HepG2 (cell line): ENCODE data around the gene NOTO. TPM values are rescaled to one million over a fixed set of nuclear protein-coding genes. Genes with fewer than 3 reads are reported as not detected.

ENCODE experiments used
- DZIP1 ChIP-seq: sonication (generic); formaldehyde crosslinking; IDR thresholded peaks from 2 replicates; pipeline ENCODE4 v1.5.0; 2020; ENCODE audit warnings: mild to moderate bottlenecking, missing genetic modification reagents
- GLI4 ChIP-seq: sonication (generic); formaldehyde crosslinking; IDR thresholded peaks from 2 replicates; pipeline ENCODE4 v1.5.1; 2020; ENCODE audit warnings: missing genetic modification reagents, mild to moderate bottlenecking, moderate library complexity, borderline replicate concordance
- MYNN ChIP-seq: sonication (generic); formaldehyde crosslinking; IDR thresholded peaks from 2 replicates; pipeline ENCODE4 v1.4.0; 2020; ENCODE audit warnings: mild to moderate bottlenecking, low read depth, missing genetic modification reagents
- PTBP1 ChIP-seq: fragments of 200-400 bp; formaldehyde crosslinking; IDR thresholded peaks from 2 replicates; pipeline ENCODE4 v1.6.1; 2018; ENCODE audit warnings: low read length, low read depth; ENCODE audit not compliant: poor library complexity, severe bottlenecking
- ZNF501 ChIP-seq: sonication (generic); formaldehyde crosslinking; IDR thresholded peaks from 2 replicates; pipeline ENCODE4 v1.5.1; 2020; ENCODE audit warnings: mild to moderate bottlenecking, moderate library complexity, missing genetic modification reagents
- polyA plus RNA-seq, 8 experiments: library from polyadenylated mRNA; depleted of rRNA in 3 of 8; stranded (reverse) in 7 of 8; unstranded in 1 of 8; fragments of >200 nt; fragmentation: Illumina TruSeq in 4 of 8; extraction: Trizol in 4 of 8; gene quantifications; 2 replicates each; pipeline versions ENCODE4 v1.2.1 to v1.2.3, GENCODE V29; 2011 to 2016; ENCODE audit warnings: low read depth in 4 of 8, missing spikeins in 1 of 8, mixed read lengths in 1 of 8; ENCODE audit not compliant: insufficient read depth in 1 of 8
- total RNA-seq, 5 experiments: library from RNA; depleted of rRNA; stranded (reverse); fragments of >200 nt; fragmentation: Illumina TruSeq; extraction: Trizol; gene quantifications; 2 replicates each; pipeline ENCODE4 v1.2.3, GENCODE V29; 2016; ENCODE audit warnings: low read depth in 1 of 5
- TF ChIP-seq, protein P1 (sequence below): sonication (generic); formaldehyde crosslinking; IDR thresholded peaks from 2 replicates; pipeline ENCODE4 v1.4.0; 2020; ENCODE audit warnings: missing genetic modification reagents
- TF ChIP-seq, protein P2 (sequence below): sonication (generic); formaldehyde crosslinking; IDR thresholded peaks from 2 replicates; pipeline ENCODE4 v1.8.1; 2022; ENCODE audit warnings: mild to moderate bottlenecking, missing genetic modification reagents
- TF ChIP-seq, protein P3 (sequence below): sonication (generic); formaldehyde crosslinking; IDR thresholded peaks from 2 replicates; pipeline ENCODE4 v1.5.1; 2020; ENCODE audit warnings: mild to moderate bottlenecking, missing genetic modification reagents, moderate library complexity
- TF ChIP-seq, protein P4 (sequence below): sonication (generic); formaldehyde crosslinking; IDR thresholded peaks from 2 replicates; pipeline ENCODE4 v1.4.0; 2020; ENCODE audit warnings: mild to moderate bottlenecking, missing genetic modification reagents
- TF ChIP-seq, protein P5 (sequence below): sonication (generic); formaldehyde crosslinking; IDR thresholded peaks from 2 replicates; pipeline ENCODE4 v1.5.0; 2020; ENCODE audit warnings: mild to moderate bottlenecking, missing genetic modification reagents, borderline replicate concordance

Gene NOTO
- total and polyA plus RNA-seq, 2 of the 13 experiments (the other 11 are each of a cell fraction or from before 2014, with no cell fraction given): not detected

GRCh38 chr2:73177645-73178255 is 24.6 kb upstream of the NOTO start (continued):
- TF ChIP-seq, protein P1, sequence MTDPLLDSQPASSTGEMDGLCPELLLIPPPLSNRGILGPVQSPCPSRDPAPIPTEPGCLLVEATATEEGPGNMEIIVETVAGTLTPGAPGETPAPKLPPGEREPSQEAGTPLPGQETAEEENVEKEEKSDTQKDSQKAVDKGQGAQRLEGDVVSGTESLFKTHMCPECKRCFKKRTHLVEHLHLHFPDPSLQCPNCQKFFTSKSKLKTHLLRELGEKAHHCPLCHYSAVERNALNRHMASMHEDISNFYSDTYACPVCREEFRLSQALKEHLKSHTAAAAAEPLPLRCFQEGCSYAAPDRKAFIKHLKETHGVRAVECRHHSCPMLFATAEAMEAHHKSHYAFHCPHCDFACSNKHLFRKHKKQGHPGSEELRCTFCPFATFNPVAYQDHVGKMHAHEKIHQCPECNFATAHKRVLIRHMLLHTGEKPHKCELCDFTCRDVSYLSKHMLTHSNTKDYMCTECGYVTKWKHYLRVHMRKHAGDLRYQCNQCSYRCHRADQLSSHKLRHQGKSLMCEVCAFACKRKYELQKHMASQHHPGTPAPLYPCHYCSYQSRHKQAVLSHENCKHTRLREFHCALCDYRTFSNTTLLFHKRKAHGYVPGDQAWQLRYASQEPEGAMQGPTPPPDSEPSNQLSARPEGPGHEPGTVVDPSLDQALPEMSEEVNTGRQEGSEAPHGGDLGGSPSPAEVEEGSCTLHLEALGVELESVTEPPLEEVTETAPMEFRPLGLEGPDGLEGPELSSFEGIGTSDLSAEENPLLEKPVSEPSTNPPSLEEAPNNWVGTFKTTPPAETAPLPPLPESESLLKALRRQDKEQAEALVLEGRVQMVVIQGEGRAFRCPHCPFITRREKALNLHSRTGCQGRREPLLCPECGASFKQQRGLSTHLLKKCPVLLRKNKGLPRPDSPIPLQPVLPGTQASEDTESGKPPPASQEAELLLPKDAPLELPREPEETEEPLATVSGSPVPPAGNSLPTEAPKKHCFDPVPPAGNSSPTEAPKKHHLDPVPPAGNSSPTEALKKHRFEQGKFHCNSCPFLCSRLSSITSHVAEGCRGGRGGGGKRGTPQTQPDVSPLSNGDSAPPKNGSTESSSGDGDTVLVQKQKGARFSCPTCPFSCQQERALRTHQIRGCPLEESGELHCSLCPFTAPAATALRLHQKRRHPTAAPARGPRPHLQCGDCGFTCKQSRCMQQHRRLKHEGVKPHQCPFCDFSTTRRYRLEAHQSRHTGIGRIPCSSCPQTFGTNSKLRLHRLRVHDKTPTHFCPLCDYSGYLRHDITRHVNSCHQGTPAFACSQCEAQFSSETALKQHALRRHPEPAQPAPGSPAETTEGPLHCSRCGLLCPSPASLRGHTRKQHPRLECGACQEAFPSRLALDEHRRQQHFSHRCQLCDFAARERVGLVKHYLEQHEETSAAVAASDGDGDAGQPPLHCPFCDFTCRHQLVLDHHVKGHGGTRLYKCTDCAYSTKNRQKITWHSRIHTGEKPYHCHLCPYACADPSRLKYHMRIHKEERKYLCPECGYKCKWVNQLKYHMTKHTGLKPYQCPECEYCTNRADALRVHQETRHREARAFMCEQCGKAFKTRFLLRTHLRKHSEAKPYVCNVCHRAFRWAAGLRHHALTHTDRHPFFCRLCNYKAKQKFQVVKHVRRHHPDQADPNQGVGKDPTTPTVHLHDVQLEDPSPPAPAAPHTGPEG (CRISPR knock-in tag): 0 out of 2 replicates have a peak, but pooled peaks have one; percentile 41
- no peak for TF ChIP-seq DZIP1 (CRISPR knock-in tag)
- TF ChIP-seq, protein P2, sequence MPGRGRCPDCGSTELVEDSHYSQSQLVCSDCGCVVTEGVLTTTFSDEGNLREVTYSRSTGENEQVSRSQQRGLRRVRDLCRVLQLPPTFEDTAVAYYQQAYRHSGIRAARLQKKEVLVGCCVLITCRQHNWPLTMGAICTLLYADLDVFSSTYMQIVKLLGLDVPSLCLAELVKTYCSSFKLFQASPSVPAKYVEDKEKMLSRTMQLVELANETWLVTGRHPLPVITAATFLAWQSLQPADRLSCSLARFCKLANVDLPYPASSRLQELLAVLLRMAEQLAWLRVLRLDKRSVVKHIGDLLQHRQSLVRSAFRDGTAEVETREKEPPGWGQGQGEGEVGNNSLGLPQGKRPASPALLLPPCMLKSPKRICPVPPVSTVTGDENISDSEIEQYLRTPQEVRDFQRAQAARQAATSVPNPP (CRISPR knock-in tag): 0 out of 2 replicates have a peak, but pooled peaks have one; percentile 12
- TF ChIP-seq PTBP1: no peak
- TF ChIP-seq, protein P3, sequence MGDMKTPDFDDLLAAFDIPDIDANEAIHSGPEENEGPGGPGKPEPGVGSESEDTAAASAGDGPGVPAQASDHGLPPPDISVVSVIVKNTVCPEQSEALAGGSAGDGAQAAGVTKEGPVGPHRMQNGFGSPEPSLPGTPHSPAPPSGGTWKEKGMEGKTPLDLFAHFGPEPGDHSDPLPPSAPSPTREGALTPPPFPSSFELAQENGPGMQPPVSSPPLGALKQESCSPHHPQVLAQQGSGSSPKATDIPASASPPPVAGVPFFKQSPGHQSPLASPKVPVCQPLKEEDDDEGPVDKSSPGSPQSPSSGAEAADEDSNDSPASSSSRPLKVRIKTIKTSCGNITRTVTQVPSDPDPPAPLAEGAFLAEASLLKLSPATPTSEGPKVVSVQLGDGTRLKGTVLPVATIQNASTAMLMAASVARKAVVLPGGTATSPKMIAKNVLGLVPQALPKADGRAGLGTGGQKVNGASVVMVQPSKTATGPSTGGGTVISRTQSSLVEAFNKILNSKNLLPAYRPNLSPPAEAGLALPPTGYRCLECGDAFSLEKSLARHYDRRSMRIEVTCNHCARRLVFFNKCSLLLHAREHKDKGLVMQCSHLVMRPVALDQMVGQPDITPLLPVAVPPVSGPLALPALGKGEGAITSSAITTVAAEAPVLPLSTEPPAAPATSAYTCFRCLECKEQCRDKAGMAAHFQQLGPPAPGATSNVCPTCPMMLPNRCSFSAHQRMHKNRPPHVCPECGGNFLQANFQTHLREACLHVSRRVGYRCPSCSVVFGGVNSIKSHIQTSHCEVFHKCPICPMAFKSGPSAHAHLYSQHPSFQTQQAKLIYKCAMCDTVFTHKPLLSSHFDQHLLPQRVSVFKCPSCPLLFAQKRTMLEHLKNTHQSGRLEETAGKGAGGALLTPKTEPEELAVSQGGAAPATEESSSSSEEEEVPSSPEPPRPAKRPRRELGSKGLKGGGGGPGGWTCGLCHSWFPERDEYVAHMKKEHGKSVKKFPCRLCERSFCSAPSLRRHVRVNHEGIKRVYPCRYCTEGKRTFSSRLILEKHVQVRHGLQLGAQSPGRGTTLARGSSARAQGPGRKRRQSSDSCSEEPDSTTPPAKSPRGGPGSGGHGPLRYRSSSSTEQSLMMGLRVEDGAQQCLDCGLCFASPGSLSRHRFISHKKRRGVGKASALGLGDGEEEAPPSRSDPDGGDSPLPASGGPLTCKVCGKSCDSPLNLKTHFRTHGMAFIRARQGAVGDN (CRISPR knock-in tag): peak; percentile 0; the same call in 1 of the 2 replicates
- TF ChIP-seq, protein P4, sequence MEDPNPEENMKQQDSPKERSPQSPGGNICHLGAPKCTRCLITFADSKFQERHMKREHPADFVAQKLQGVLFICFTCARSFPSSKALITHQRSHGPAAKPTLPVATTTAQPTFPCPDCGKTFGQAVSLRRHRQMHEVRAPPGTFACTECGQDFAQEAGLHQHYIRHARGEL (CRISPR knock-in tag): 0 out of 2 replicates have a peak, but pooled peaks have one; percentile 36
- no peak for TF ChIP-seq MYNN (CRISPR knock-in tag)
- TF ChIP-seq ZNF501 (CRISPR knock-in tag): peak; percentile 31; the same call in 1 of the 2 replicates
- TF ChIP-seq GLI4 (CRISPR knock-in tag): peak; percentile 15; the same call in 1 of the 2 replicates
- TF ChIP-seq, protein P5, sequence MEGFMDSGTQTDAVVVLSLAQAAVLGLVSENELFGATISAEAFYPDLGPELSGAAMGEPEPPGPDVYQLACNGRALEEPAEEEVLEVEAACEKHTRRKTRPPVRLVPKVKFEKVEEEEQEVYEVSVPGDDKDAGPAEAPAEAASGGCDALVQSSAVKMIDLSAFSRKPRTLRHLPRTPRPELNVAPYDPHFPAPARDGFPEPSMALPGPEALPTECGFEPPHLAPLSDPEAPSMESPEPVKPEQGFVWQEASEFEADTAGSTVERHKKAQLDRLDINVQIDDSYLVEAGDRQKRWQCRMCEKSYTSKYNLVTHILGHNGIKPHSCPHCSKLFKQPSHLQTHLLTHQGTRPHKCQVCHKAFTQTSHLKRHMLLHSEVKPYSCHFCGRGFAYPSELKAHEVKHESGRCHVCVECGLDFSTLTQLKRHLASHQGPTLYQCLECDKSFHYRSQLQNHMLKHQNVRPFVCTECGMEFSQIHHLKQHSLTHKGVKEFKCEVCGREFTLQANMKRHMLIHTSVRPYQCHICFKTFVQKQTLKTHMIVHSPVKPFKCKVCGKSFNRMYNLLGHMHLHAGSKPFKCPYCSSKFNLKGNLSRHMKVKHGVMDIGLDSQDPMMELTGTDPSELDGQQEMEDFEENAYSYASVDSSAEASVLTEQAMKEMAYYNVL (CRISPR knock-in tag): 0 out of 2 replicates have a peak, but pooled peaks have one; percentile 10
